Measurements from ENCODE around the gene SPNS1. TPM values are rescaled to one million over a fixed set of nuclear protein-coding genes. Genes with fewer than 3 reads are reported as not detected.
"Not testable (repeated sequence)": the region's sequence is repeated elsewhere in the genome, so short reads cannot be mapped to it uniquely, and the experiment has no call there.

Gene SPNS1
- total RNA-seq, 3 donors from 2014 or later = 15.1 to 19.5 (median 17.8) TPM

DNA sequence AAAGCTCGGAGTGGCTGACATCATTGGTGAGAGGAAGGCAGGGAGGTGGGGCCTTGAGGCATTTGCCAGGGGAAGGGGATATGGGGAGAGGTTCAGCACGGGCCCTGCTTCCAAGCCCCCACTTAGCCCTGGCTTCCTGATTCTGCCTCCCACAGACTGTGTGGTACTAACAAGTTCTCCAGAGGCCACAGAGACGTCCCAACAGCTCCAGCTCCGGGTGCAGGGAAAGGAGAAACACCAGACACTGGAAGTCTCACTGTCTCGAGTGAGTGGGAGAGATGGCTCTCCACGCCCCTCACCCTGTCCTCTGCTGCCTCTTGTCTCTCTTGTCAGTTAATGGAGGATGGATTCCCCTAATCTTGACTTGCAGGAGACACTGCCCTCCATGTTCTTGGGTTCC, 15.7 kb upstream of the SPNS1 start:
- no peaks in the 10 kb centered on the region for H3K4me1 ChIP-seq
- H3K27me3 ChIP-seq = no peaks in the 10 kb centered on the region
- no peak for TF ChIP-seq POLR2A (IDR thresholded peaks at IDR 0.05)
- no peak overlapping the region for H3K27ac ChIP-seq
- no peaks in the 10 kb centered on the region for H3K36me3 ChIP-seq
- no peak overlapping the region for H3K4me3 ChIP-seq
- intact Hi-C loops (cut with DNase I; ENCODE audit: low total_unique reads) = no loop called here
- no peak for DNase-seq (ENCODE audit: low spot score in 2 of 2)
- no peaks in the 10 kb centered on the region for H3K9me3 ChIP-seq

DNA sequence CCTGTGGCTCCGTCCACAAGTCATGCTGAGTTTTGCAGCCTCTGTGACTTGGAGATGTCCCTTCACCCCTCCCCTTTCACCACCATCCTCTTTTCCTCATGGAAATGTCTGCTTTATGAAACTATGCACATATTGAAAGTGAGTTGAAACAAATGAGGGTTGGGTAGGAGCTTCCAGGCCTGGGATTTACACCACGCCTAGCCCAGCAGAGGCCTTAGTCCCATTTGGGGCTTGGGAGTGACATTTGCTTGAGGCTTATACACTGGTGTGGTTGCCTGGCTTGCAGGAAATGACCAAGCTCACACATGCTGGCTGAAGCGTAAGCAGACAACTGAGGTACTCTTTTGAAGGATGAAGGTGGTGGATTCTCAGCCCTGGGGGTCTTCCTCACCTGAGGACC, 10.5 kb upstream of the SPNS1 start:
- H3K9me3 ChIP-seq = no peaks in the 10 kb centered on the region
- H3K36me3 ChIP-seq = no peaks in the 10 kb centered on the region
- TF ChIP-seq, protein P1, sequence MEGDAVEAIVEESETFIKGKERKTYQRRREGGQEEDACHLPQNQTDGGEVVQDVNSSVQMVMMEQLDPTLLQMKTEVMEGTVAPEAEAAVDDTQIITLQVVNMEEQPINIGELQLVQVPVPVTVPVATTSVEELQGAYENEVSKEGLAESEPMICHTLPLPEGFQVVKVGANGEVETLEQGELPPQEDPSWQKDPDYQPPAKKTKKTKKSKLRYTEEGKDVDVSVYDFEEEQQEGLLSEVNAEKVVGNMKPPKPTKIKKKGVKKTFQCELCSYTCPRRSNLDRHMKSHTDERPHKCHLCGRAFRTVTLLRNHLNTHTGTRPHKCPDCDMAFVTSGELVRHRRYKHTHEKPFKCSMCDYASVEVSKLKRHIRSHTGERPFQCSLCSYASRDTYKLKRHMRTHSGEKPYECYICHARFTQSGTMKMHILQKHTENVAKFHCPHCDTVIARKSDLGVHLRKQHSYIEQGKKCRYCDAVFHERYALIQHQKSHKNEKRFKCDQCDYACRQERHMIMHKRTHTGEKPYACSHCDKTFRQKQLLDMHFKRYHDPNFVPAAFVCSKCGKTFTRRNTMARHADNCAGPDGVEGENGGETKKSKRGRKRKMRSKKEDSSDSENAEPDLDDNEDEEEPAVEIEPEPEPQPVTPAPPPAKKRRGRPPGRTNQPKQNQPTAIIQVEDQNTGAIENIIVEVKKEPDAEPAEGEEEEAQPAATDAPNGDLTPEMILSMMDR (IDR thresholded peaks at IDR 0.05) = no peak
- TF ChIP-seq POLR2A (IDR thresholded peaks at IDR 0.05) (no peak), POLR2AphosphoS5 (IDR thresholded peaks at IDR 0.05) (no peak)
- DNase-seq (ENCODE audit: low spot score in 2 of 2) = no peak
- no peaks in the 10 kb centered on the region for H3K27me3 ChIP-seq
- no peak overlapping the region for H3K27ac ChIP-seq
- no peaks in the 10 kb centered on the region for H3K4me1 ChIP-seq
- no peak overlapping the region for H3K4me3 ChIP-seq
- intact Hi-C loops (cut with DNase I; ENCODE audit: low total_unique reads) = no loop called here

DNA sequence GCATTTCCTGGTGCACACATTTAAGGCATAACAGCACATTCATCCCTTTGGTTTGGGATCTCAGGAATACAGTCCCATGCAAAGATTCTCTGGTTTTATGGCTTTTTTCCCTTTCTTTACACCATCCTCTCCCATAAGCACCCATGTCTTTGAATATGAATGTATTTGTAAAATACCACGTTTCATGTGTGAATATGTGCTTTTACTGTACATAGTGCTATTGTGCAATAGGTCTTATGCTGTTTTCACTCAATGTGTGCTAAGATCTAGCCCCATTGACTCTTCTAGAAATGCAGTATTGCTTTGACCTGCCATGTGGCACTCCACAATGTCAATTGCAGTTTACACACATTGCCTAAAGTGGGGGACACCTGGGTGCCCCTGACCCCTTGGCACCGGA, 10.1 kb upstream of the SPNS1 start:
- intact Hi-C loops (cut with DNase I; ENCODE audit: low total_unique reads) = no loop called here
- Histone ChIP-seq H3K27me3 (no peaks in the 10 kb centered on the region), H3K4me3 (no peak overlapping the region), H3K27ac (no peak overlapping the region), H3K4me1 (no peaks in the 10 kb centered on the region), H3K36me3 (no peaks in the 10 kb centered on the region), H3K9me3 (no peaks in the 10 kb centered on the region)
- DNase-seq (ENCODE audit: low spot score in 2 of 2) = no peak
- TF ChIP-seq POLR2AphosphoS5 (IDR thresholded peaks at IDR 0.05) (no peak), POLR2A (IDR thresholded peaks at IDR 0.05) (no peak)
- TF ChIP-seq, protein P1 (IDR thresholded peaks at IDR 0.05) = no peak

DNA sequence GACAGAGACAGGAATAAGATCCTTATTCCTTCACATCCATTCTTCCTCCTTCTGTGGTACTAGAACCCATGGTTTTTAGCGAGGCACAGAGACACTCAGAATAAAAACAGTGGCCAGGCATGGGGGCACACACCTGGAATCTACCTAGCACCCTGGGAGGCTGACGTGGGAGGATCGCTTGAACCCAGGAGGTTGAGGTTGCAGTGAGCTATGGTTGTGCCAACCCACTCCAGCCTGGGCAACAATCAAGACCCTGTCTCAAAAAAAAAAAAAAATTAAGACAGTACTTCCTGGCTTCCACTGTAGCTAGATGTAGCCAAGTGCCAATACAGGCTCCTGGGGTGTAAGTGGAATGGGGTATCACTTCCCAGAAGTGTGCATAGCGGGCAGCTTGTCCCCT, 7.4 kb upstream of the SPNS1 start:
- no peaks in the 10 kb centered on the region for H3K4me1 ChIP-seq
- no peaks in the 10 kb centered on the region for H3K36me3 ChIP-seq
- H3K9me3 ChIP-seq = no peaks in the 10 kb centered on the region
- no peak overlapping the region for H3K27ac ChIP-seq
- DNase-seq (ENCODE audit: low spot score in 2 of 2) = no peak
- no peaks in the 10 kb centered on the region for H3K27me3 ChIP-seq
- intact Hi-C loops (cut with DNase I; ENCODE audit: low total_unique reads) = no loop called here
- no peak overlapping the region for H3K4me3 ChIP-seq
- TF ChIP-seq, protein P1 (IDR thresholded peaks at IDR 0.05) = no peak
- TF ChIP-seq POLR2AphosphoS5 (IDR thresholded peaks at IDR 0.05) (no peak), POLR2A (IDR thresholded peaks at IDR 0.05) (no peak)

DNA sequence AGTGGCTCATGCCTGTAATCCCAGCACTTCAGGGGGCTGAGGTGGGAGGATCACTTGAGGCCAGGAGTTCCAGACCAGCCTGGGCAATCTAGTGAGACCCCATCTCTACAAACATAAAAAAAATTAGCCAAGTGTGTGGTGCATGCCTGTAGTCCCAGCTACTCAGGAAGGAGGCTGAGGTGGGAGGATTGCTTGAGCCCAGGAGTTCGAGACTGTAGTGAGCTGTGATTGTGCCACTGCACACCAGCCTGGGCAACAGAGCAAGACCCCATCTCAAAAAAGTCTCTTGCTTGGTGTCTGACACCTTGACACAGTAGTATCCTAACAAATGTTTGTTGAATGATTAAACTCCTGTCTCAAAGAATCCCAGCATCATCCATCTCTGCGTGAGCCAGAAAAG, 4.9 kb upstream of the SPNS1 start:
- H3K4me3 ChIP-seq; H3K36me3 ChIP-seq; H3K9me3 ChIP-seq; H3K27me3 ChIP-seq; H3K27ac ChIP-seq; H3K4me1 ChIP-seq; DNase-seq (ENCODE audit: low spot score in 2 of 2); intact Hi-C loops (cut with DNase I; ENCODE audit: low total_unique reads): not testable (repeated sequence)

DNA sequence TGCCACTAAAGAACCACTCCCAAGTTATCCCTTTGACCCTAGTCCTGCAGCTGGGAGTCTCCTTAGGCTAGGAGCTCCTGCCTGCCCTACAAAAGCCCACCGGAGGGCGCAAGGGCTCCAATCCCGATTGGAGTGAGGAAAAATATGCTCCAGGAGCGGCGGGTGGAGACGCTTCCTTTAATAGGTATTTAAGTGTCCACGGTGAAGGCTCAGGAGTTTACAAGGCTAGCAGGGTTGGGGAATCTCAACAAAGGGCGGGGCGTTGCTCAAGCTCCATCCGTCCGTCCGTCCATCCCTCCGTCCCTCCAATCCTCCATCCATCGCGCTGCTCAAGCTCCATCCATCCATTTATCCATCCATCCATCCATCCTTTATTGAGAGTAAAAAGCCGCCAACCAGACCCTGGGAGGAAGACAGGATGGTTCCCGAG, 556 bp upstream of the SPNS1 start:
- H3K27me3 ChIP-seq = no peaks in the 10 kb centered on the region
- H3K9me3 ChIP-seq = no peaks in the 10 kb centered on the region
- intact Hi-C loops (cut with DNase I; ENCODE audit: low total_unique reads) = no loop called here
- H3K36me3 ChIP-seq = no peaks in the 10 kb centered on the region
- peak in 1 of 2 donors; percentile 30 for DNase-seq (ENCODE audit: low spot score in 2 of 2)
- H3K4me3 ChIP-seq = peak overlapping the region; percentile 79 to 95 (median 94)
- H3K4me1 ChIP-seq = peaks cover 0 to 10% of the 10 kb centered on the region in 2 donors
- H3K27ac ChIP-seq = peak overlapping the region; percentile 86 to 89
- TF ChIP-seq, protein P1 (IDR thresholded peaks at IDR 0.05) = peak in 2 of 3 donors; percentile 33 to 44
- no peak for TF ChIP-seq POLR2AphosphoS5 (IDR thresholded peaks at IDR 0.05)
- no peak for TF ChIP-seq POLR2A (IDR thresholded peaks at IDR 0.05)
